NCI-H510A (cell line): ENCODE measurements around the gene KCNQ1OT1.

ENCODE experiments used
- DNase-seq: peaks from one replicate; lab custom pipeline; 2025; lab: John Stamatoyannopoulos, UW

The KCNQ1OT1 gene

DNA sequence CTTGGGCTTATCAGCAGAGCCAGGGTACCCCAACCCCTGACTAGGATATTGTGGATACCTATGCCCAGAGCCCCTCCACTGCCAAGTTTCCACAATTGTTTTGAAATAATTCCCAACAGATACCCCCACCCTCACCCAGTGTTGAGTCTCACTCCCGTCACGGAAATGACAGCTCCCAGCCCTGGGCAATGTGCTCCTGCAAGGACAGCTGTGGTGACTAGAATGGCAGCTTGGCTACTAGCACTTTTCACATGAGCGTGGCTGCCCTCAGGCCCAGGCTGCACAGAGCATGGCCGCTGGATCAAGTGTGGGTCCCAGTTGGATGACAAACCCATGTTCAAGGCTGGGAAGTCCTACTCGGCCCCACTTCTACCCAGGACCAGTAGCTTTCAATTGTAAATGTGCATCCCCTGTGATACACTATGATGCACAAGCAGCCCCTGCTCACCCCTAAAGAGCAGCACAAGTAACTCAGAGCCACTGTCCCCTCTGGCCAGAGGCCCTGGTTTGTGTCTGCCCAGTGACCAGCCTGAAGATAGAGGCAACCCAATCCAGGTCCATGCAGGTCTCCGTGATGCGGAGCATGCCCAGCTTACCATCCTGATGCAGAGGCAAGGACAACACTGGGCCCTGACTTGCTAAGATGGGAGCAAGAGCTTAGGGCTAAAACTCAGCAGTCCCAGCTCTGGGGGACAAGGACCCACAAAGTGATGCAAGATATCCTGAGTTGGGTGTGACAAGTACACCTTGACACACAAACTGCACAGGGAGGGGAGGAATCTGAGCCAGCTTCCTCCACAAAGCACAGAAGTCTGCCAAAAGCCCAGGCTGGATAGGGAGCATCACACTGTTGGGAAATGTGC is 13.2 kb downstream of the KCNQ1OT1 start:
- DNase-seq: no peak

DNA sequence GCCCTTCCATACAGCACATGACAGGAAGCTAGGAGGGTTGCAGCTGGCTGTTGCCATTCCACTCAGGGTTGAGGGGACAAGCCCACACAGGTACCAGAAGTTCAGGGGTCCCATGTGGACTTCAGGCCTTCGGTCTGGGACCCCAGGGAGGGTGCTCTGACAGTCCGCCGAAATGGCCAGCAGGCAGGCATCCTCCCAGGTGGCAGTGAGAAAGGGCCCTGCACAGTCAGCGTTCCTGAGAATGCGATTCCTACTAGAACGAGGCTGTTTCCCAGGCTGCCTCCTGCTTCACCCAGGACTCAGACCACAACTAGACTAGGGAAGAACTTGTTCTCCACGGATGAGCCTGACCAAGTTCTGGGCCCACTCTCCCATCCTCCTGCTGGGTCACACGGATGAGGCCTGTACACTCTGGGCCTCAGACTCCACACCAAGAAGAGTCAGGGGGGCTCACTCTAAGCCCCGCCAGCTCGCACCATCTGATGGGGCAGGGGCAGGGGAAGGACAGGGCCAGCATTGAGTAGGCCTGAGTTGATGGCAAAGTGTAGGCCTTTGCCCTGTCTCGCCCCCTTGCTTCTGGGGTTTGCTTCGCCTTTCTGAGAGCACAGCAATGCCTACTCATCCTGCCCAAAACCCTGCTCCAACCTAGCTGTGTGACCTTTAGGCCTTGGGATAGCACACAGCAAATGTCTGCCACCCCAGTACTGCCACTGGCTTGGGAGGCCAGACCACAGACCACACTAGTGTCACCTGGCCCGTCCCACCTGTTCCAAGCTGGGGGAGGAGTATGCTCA is 14.0 kb downstream of the KCNQ1OT1 start:
- DNase-seq: no peak

DNA sequence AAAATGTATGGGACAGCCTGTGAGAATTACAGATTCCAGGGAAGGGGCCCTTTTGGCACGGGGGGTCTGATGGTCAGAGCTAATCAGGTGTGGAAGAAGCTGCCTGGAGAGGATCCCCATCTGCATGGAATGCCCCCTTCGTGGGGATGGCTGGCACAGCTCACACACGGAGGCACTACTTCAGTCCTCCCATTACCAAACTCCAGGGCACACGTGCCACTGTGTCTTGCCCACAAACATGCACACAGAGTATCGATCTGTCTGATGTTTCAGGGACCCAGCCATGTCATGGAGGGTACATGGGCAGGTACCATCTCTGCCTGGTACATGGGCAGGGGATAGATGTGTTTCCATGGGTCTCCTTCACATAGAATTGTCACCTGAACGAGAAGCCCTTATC is 14.7 kb downstream of the KCNQ1OT1 start:
- no peak for DNase-seq

DNA sequence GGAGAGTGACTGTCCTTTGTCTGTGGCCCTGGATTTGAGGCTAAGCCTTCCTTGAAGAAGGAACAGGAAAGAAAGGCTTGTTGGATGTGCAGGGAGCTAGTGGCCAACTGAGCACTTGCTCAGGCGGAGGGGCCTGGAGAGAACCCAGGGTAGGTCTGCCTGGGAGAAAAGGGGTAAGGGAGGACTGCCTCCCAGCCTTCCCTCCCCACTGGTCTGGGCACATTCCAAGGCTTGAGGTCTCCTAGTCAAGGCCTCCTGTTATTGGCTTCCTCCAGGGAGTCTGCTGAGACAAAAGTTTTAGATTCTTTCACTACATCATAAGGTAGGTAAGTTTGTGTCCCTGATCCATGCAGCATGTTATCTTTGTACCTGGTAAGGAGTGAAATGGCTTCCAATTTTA is 15.2 kb downstream of the KCNQ1OT1 start:
- DNase-seq: no peak

DNA sequence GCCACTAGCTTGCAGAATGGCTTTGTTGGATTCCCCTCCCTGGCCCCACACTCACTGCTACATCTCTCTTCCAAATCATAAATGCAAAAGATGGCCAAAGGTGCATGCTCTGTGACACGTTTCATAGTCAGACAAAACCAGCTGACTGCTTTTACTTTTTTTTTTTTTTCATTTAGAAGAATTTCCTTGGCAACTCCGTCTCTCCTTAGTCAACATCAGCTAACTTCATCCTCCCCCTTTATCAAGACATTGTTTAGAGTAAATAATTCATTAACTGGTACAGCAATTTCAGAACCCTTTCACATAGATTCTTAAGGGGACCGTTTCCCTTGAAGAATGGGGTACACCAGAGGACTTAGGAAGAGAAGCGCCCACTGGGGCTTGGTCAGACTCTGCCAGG is 16.0 kb downstream of the KCNQ1OT1 start:
- DNase-seq: no peak

- DNase-seq: no peak
These were observed 18.2 kb downstream of the KCNQ1OT1 start for GRCh38 chr11:2681408-2682145.

DNA sequence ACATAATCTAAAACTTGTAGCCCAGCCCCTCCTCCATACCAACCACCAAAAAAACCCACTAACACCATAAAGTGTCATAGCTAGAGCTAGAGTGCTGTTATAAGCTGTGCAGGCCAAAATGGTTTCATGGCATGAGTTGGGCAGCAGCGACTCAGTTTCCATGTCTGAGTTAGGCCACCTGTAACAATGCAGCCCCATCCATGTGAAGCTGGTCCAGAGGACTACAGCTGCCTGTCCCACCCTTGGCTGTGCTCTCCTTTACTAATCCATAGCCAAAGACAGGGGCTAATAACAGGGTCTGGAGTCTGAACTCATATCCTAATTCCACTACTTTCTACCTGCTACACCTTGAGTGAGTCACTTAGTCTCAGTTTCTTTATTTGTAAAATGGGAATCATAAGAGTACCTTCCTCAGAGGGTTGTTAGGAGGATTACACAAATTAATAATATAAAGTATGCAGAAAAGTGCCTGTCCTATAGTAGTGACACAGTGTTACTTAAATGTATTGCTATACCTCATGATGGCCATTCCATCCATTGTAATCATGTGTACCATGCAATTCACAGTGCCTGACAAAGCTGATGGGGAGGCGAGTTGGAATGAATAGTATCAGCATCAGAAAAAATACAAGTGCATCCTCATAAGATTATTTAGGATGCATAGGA is 20.6 kb downstream of the KCNQ1OT1 start:
- no peak for DNase-seq

- no peak for DNase-seq
These were observed 21.4 kb downstream of the KCNQ1OT1 start for GRCh38 chr11:2678396-2678795.

GRCh38 chr11:2677127-2677526 is 22.7 kb downstream of the KCNQ1OT1 start:
- DNase-seq: no peak

- no peak for DNase-seq
These were observed 24.3 kb downstream of the KCNQ1OT1 start for GRCh38 chr11:2675540-2675939.

- DNase-seq: no peak
These were observed 25.1 kb downstream of the KCNQ1OT1 start for GRCh38 chr11:2674658-2675131.

DNA sequence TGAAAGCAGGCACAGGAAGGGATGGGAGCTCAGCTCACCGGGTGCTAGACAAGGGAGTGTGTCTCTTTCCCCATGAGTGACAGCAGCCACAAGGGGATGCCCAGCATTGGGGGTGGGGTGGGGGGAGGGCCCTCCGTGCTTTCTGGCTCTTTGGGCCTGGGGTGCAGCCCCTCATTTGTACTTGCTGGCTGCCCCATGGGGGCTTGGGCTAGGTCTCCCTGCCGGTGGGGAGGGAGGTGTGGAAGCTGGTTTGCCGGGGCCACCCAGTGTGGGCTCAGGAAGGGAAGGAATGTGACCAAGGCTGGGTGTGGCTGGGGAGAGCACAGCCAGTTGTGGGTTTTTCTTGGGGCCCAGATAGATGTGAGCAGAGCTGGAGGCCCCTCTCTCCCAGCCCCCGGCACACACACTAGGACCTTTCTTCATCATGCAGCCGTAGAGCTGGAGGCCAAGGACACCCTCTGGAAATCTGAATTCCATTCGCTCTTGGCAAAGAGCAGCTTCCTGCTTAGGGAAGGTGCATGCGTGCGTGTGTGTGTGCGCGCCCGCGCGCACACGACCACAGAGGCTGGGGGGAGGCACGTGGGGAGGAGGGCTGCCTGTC is 25.8 kb downstream of the KCNQ1OT1 start:
- no peak for DNase-seq

DNA sequence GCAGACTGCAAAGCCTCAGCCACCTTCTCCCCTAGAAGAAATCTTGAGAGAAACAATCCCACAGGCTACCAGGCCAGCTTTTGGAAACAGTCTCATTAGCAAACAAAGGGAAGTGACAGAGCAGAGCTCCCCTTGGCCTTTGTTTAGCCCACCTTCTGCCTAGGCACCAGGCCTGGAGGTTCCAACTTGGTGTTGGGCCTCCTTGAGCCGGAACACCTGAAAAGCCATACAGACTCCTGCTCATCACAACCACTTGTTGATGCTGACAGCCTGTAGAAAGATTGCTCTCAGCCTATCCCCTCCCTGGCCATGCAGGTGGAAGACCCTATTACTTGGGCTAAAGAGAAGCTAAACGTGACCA is 26.6 kb downstream of the KCNQ1OT1 start:
- no peak for DNase-seq

- DNase-seq: no peak
These were observed 27.1 kb downstream of the KCNQ1OT1 start for GRCh38 chr11:2672553-2673249.

DNA sequence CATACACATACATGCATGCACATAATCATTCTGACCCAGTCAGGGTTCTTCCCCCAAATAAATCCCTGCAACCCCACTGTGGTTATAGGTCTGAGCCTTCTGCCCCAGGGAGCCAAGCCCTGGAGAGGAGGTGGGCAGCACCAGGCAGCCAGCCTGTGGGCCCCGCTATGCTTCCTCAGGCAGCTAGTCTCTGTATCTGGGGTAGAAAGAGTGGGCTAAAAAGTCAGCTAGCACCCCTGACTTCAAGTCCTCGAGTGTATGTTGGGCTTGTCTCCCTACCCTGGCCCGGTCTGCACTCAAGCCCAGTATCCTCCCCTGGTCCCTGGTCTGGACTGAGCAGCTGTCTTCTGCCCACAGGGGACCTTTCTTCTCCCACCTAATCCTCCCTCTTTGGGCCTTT is 28.0 kb downstream of the KCNQ1OT1 start:
- no peak for DNase-seq

DNA sequence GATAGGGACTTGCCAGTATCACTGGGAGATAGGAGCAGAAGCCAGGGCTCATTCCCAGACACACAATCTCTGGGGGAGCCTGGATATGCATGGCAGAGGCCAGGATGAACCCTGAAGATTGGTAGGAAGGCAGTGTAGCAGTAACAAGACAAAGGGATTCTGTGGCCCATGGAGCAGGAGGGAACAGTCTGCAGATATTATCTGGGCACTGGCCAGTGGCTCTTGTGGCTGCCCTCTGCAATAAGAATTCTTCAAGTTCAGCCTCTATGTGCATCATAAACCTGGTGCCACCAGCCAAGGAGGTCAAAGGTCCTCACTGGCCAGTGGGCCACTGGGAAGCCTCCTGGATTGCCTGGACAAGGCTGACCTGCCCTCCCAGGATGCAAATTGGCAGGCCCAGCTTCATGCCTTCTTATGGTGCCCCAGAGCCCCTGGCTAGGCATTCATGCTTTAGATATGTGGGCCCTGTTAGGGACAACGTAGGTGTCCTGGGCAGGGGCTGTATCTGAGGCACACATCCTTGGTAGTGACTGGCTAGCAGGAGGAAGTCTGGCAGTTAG is 29.2 kb downstream of the KCNQ1OT1 start:
- DNase-seq: no peak

DNA sequence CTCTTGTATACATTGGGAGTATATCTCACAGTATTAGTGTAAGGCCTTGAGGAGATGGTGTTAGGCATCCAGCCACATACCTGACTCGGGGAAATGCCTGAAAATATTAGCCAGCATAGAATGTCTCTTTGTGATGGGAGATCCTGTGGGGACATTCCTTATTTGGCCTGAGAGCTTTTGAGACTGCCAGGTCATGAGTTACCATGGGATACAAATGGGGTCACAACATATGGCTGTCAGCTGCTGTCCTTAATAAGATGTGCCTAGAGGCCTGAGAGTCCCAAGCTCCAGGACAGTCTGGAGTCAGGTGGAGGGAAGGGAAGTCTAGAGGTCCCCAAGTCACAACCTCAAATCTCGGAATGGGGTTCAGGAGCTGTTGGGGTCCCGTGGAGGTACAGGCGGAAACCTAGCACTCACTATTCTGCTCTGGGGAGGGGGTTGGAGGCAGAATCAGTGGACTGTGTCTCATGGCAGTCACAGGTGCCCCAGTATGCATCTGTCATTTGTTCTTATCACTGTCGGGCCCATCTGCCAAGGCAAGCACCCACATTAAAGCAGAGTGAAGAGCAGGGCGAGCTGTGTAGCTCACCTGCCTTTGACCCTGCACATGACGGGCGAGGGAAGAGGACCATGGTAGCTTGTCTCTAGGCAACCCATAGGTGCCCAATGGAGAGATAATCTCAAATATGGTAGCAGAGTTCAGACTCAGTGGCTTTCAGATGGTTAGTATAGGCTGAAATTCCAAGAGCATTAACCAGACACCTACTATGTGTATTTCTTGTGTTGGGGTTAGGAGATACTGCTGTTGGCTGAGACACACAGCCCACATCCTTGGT is 29.9 kb downstream of the KCNQ1OT1 start:
- DNase-seq: no peak

DNA sequence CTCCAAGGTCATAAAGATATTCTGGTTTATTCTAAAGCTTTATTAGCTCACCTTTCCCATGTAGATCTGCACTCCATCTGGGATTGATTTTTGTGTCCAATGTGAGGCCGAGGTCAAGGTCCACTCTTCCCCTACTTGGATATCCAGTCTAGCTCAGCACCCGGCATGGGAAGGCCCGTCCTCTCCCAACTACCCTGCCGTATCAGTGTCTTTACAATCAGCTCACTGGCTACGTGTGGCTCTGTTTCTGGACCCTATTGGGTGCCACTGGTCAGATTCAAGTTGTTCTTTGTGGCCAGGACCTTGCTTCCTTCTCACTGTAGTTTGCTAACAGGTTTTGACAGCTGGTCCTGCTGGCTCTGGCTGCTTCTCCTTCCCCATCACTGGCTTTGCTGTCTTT is 30.9 kb downstream of the KCNQ1OT1 start:
- DNase-seq: no peak

DNA sequence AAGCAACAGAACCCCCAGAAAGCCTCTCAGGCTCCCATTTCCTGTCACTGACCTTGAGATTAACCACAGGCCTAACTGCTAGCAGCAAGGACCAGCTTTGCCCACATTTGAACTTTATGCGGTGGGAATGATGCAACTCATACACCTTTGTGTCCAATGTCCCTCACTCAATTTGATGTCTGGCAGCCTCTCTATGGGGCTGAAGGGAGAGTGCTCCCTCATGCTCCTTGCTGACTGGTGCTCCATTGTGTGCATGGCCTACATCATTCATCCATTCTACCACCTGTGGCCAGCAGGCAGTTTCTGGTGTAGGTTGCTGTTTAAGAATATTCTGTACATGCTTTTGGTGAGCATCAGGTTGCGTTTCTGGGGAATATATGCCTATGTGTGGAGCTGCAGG is 31.9 kb downstream of the KCNQ1OT1 start:
- no peak for DNase-seq
